GM12892 (cell line): Measurements from ENCODE around the gene SYNGAP1.

Experiments used
- POLR2A ChIP-seq: IDR thresholded peaks from 2 replicates; pipeline ENCODE4 v1.6.1; 2011; ENCODE audit warnings: low read depth, low read length, control low read depth
- POLR2AphosphoS5 ChIP-seq: IDR thresholded peaks from 2 replicates; pipeline ENCODE4 v1.6.1; 2011; ENCODE audit warnings: low read depth, low read length, control low read depth
- TAF1 ChIP-seq: IDR thresholded peaks from 2 replicates; pipeline ENCODE4 v1.6.1; 2011; ENCODE audit warnings: low read depth, mild to moderate bottlenecking, control low read depth, low read length, borderline replicate concordance

GRCh38 chr6:33423777-33424176 lies 3.9 kb downstream of the SYNGAP1 start:
- no peak for TF ChIP-seq POLR2AphosphoS5
- no peak for TF ChIP-seq POLR2A
- TF ChIP-seq TAF1 = no peak
